Sigmoid colon (tissue), 4 donors: ENCODE measurements around the gene LRRC8A.

Experiments
- POLR2AphosphoS5 ChIP-seq, 4 donors: sonication (generic); formaldehyde crosslinking; IDR thresholded peaks; one replicate each; pipeline ENCODE4 v1.6.1; 2017; ENCODE audit warnings: antibody characterized with exemption in 4 of 4
- TF ChIP-seq, protein P1 (sequence below), 4 experiments: fragments of 450-650 bp in 3 of 4; fragments of 200-600 bp in 1 of 4; IDR thresholded peaks; one replicate each; pipeline ENCODE4 v1.5.1; 2016 to 2019; ENCODE audit warnings: antibody characterized with exemption in 4 of 4, mild to moderate bottlenecking in 3 of 4, moderate library complexity in 2 of 4

DNA sequence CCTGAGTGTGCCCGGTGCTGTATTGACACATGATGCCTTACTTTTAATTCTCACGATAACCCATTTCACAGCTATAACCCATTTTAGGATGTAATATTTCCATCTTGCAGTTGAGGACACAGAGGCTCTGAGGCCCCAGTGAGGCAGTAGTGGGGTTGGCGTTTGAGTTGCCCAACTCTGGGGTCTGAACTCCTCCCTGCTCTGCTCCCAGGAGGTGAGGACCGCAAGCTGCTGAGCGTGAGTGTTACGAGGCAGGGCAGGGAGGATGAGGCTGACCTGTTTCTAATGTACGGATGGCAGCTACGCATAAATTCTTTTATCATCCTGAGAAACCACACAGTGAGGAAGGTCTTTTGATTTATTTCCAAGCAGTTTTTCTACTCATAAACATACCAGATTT, 11.4 kb downstream of the LRRC8A start:
- TF ChIP-seq, protein P1, sequence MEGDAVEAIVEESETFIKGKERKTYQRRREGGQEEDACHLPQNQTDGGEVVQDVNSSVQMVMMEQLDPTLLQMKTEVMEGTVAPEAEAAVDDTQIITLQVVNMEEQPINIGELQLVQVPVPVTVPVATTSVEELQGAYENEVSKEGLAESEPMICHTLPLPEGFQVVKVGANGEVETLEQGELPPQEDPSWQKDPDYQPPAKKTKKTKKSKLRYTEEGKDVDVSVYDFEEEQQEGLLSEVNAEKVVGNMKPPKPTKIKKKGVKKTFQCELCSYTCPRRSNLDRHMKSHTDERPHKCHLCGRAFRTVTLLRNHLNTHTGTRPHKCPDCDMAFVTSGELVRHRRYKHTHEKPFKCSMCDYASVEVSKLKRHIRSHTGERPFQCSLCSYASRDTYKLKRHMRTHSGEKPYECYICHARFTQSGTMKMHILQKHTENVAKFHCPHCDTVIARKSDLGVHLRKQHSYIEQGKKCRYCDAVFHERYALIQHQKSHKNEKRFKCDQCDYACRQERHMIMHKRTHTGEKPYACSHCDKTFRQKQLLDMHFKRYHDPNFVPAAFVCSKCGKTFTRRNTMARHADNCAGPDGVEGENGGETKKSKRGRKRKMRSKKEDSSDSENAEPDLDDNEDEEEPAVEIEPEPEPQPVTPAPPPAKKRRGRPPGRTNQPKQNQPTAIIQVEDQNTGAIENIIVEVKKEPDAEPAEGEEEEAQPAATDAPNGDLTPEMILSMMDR (IDR thresholded peaks at IDR 0.05) = no peak
- no peak for TF ChIP-seq POLR2AphosphoS5 (IDR thresholded peaks at IDR 0.05)
